ENCODE data around the gene TUBA1A.

Gene TUBA1A

GRCh38 chr12:49154221-49154620 lies 34.7 kb downstream of the TUBA1A start:
- TF ChIP-seq REST (IDR thresholded peaks at IDR 0.05; ENCODE audit: insufficient read depth in 1 of 2, low read depth in 2 of 2, low read length in 2 of 2) (no peak), FOXP2 (optimal IDR thresholded peaks at IDR 0.05; ENCODE audit: borderline replicate concordance, extremely low read depth, extremely low read length, insufficient read depth) (no peak)

GRCh38 chr12:49147384-49147783 lies 41.5 kb downstream of the TUBA1A start:
- TF ChIP-seq FOXP2 (optimal IDR thresholded peaks at IDR 0.05; ENCODE audit: borderline replicate concordance, extremely low read depth, extremely low read length, insufficient read depth) (no peak), TAF1 (IDR thresholded peaks at IDR 0.05; ENCODE audit: borderline replicate concordance, insufficient read depth, low read length) (no peak), POLR2AphosphoS5 (IDR thresholded peaks at IDR 0.05; ENCODE audit: low read depth, low read length) (no peak), REST (IDR thresholded peaks at IDR 0.05; ENCODE audit: insufficient read depth in 1 of 2, low read depth in 2 of 2, low read length in 2 of 2) (no peak), SIN3A (IDR thresholded peaks at IDR 0.05; ENCODE audit: borderline replicate concordance, insufficient read depth, low read length) (no peak)

- TF ChIP-seq FOXP2 (optimal IDR thresholded peaks at IDR 0.05; ENCODE audit: borderline replicate concordance, extremely low read depth, extremely low read length, insufficient read depth) = no peak
- TF ChIP-seq TAF1 (IDR thresholded peaks at IDR 0.05; ENCODE audit: borderline replicate concordance, insufficient read depth, low read length) = no peak
- no peak for TF ChIP-seq REST (IDR thresholded peaks at IDR 0.05; ENCODE audit: insufficient read depth in 1 of 2, low read depth in 2 of 2, low read length in 2 of 2)
- no peak for TF ChIP-seq SIN3A (IDR thresholded peaks at IDR 0.05; ENCODE audit: borderline replicate concordance, insufficient read depth, low read length)
- no peak for TF ChIP-seq POLR2AphosphoS5 (IDR thresholded peaks at IDR 0.05; ENCODE audit: low read depth, low read length)
Observed at GRCh38 chr12:49146406-49146805, 42.5 kb downstream of the TUBA1A start.

- TF ChIP-seq SIN3A (IDR thresholded peaks at IDR 0.05; ENCODE audit: borderline replicate concordance, insufficient read depth, low read length) = no peak
- no peak for TF ChIP-seq REST (IDR thresholded peaks at IDR 0.05; ENCODE audit: insufficient read depth in 1 of 2, low read depth in 2 of 2, low read length in 2 of 2)
- no peak for TF ChIP-seq POLR2AphosphoS5 (IDR thresholded peaks at IDR 0.05; ENCODE audit: low read depth, low read length)
- TF ChIP-seq TAF1 (IDR thresholded peaks at IDR 0.05; ENCODE audit: borderline replicate concordance, insufficient read depth, low read length) = no peak
- no peak for TF ChIP-seq FOXP2 (optimal IDR thresholded peaks at IDR 0.05; ENCODE audit: borderline replicate concordance, extremely low read depth, extremely low read length, insufficient read depth)
Observed at GRCh38 chr12:49144384-49144783, 44.5 kb downstream of the TUBA1A start.

- TF ChIP-seq FOXP2 (optimal IDR thresholded peaks at IDR 0.05; ENCODE audit: borderline replicate concordance, extremely low read depth, extremely low read length, insufficient read depth) (no peak), TAF1 (IDR thresholded peaks at IDR 0.05; ENCODE audit: borderline replicate concordance, insufficient read depth, low read length) (no peak), REST (IDR thresholded peaks at IDR 0.05; ENCODE audit: insufficient read depth in 1 of 2, low read depth in 2 of 2, low read length in 2 of 2) (no peak), SIN3A (IDR thresholded peaks at IDR 0.05; ENCODE audit: borderline replicate concordance, insufficient read depth, low read length) (no peak), POLR2AphosphoS5 (IDR thresholded peaks at IDR 0.05; ENCODE audit: low read depth, low read length) (no peak)
Observed at GRCh38 chr12:49138999-49139398, 49.9 kb downstream of the TUBA1A start.
